HG02763 (cell line): ENCODE data around the gene DPP3.
"Not testable (repeated sequence)": the region's sequence is repeated elsewhere in the genome, so short reads cannot be mapped to it uniquely, and the experiment has no call there.

ENCODE experiments used
- ATAC-seq: cut with Tn5 transposase; IDR thresholded peaks from one replicate; pipeline ENCODE4 v1.9.1; 2021; ENCODE audit warnings: mild to moderate bottlenecking, moderate library complexity; ENCODE audit not compliant: unreplicated experiment

Gene DPP3

GRCh38 chr11:66464116-66464515 lies 16.1 kb upstream of the DPP3 start:
- ATAC-seq = not testable (repeated sequence)

- ATAC-seq = no peak
These were observed 15.3 kb upstream of the DPP3 start for GRCh38 chr11:66464916-66465315.

GRCh38 chr11:66465373-66466224 lies 14.6 kb upstream of the DPP3 start:
- no peak for ATAC-seq

DNA sequence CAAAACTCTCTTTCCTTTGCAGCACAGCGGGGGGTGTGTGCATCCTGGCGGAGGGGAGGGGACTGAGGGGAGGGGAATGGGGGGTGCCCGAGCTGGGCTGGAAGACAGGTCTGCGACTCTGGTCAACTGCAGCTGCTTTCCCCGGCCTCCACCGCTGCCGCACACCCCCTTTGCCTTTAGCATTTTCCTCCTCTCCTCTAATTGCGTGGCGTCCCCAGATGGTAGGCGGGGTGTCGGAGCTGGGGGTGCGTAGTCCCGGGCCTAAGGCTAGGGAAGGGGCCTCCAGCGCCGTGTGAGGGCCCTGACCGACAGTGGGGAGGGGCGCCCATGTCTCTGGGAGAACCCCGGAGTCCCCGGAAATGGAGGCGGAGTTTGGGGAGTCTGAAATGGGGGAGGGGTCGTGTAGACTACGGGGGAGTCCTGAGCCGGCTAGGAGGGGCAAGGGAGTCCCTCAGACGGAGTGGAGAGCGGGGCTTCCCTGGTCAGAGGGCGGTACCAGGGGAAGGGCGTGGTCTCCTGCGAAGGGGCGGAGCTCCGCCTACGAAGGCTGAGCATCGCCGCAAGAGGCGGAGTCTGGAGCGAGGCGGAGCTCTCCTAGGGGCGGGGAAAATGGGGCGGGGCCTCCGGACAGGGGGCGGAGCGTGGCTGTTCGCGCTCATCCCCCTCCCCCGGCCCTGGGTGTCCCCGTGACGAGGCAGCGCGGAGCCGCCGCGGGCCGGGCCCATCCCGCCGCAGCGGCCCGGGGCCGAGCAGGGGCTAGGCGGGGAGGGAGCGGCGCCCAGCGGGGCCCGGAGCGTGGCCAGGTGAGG lies 13.8 kb upstream of the DPP3 start, which contains the start of gene PELI3:
TSS of gene PELI3 (plus strand) at position 681 of the 809 bp plus-strand sequence. CDS start 1,224 bp downstream, outside the sequence.
- ATAC-seq = peak; percentile 88

DNA sequence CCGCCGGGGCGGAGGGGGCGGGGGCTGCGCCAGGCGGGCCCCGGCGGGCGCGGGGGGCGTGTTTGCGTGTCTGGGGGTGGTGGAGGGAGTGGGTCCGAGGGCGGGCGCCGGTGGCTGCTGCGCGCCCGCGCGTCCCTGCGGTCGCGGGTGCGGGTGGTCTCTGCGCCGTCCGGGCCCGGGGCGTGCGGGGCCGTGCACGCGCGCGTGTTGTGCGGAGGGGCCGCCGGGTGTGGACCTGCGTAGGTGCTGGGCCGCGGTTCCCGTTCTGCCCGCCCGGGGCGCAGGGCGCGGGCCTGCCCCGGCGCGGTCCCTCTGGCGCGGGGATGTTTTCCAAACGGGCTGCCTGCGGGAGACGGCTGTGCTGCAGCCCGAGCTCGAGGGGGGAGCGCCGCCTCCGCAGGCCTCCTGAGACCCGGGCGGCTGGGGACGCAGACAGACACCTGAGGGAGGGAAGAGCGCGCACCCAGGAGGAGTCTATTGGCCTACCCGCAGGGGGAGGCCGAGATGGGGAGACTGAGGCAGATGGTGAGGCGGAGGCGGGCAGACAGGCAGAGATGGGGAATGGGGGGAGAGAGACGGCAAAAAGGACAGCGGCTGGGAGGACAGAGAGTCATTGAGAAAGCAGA lies 13.1 kb upstream of the DPP3 start:
- peak; percentile 27 for ATAC-seq

DNA sequence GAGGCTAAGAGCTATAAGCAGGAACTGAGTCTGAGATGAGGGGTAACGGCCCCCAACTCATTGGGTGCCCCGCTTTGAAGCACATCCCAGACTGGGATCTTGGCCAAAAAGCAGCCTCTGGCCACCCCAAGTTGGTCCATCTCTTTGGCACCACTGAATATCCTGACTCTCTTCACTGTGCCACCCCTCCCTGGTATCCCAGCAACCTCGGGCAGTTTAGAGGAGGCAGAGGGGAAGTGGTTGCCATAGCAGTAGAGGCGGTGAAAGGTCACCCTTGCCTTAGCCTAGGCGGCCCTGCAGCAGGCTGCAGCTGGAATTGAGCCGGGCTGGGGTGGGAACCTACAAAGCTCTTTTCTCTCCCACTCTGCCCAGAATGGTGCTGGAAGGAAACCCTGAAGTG lies 12.5 kb upstream of the DPP3 start:
- ATAC-seq = no peak

DNA sequence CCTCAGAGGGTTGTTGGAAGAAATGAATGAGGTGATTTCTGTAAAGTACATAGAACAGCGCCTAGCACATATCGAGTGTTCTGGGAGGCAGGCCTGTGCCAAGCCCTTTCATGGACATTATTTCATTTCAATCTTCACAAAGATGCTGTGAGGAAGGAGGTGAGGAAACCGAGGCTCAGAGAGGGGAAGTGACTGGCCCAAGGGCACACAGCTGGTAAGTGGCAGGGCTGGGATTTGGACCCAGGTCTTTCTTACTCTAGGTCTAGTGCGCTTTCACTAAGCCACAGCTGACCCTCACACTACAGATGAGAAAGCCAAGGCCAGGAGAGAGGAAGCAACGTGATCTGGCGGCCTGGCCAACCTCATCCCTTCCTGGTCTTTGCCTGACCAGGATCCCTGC lies 11.5 kb upstream of the DPP3 start:
- ATAC-seq = no peak

DNA sequence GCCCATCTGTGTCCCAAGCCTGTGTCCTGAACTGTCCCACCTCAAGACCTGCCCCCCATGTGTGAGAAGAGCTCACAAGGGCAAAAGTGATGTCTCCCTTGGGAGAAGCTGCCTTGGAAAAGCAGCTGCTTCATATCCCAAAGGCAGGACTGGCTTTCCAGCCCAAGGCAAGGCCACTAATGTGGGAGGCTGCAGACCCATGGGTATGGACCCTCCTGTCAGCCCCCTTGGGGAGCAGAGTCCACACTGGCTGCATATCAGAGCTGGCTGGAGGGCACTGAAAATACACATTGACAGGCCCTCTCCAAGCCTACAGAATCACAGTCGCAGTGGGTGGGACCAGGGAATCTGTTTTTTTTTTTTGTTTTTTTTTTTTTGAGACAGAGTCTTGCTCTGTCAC lies 10.8 kb upstream of the DPP3 start:
- ATAC-seq = no peak

GRCh38 chr11:66470015-66470414 lies 10.2 kb upstream of the DPP3 start:
- ATAC-seq = no peak

DNA sequence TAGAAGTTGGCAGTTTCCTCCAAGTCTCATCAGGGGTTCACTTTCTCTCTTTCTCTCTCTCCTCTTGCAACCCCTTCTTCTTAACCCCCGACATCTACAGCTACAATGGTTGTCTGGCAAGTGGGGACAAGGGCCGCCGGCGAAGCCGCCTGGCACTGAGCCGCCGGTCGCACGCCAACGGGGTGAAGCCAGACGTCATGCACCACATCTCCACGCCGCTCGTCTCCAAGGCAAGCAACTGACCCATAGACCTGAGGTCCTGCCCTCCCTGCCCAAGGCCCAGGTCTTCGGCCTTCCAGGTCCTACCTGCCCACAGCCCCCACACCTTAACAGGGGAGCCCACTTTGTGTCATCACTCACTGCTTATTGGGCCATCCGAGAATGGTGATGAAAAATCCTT lies 9.1 kb upstream of the DPP3 start:
- no peak for ATAC-seq

- no peak for ATAC-seq
These were observed 8.2 kb upstream of the DPP3 start for GRCh38 chr11:66472054-66472453.

- ATAC-seq = no peak
These were observed 7.1 kb upstream of the DPP3 start for GRCh38 chr11:66473167-66473566.

GRCh38 chr11:66473608-66474515 lies 6.4 kb upstream of the DPP3 start:
- no peak for ATAC-seq

DNA sequence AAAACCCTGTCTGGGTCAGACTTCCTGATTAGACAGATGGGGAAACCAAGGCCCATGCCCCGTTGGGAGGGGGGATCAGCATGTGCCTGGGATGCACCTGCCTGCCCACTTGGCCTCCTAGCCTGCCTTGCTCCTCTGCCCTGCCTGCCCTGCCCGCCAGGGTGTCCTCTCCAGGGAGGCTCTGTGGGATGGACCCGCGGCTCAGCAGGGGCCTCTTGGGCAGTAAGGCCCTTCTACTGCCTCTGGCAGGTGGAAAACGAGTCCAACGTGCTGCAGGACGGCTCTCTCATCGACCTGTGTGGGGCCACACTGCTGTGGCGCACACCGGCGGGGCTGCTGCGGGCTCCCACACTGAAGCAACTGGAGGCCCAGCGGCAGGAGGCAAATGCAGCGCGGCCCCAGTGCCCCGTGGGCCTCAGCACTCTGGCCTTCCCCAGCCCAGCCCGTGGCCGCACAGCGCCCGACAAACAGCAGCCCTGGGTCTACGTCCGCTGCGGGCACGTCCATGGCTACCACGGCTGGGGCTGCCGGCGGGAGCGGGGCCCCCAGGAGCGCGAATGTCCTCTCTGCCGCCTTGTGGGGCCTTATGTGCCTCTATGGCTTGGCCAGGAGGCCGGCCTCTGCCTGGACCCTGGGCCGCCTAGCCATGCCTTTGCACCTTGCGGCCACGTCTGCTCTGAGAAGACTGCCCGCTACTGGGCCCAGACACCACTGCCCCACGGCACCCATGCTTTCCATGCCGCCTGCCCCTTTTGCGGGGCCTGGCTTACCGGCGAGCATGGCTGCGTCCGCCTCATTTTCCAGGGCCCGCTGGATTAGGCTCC lies 4.7 kb upstream of the DPP3 start:
- no peak for ATAC-seq

DNA sequence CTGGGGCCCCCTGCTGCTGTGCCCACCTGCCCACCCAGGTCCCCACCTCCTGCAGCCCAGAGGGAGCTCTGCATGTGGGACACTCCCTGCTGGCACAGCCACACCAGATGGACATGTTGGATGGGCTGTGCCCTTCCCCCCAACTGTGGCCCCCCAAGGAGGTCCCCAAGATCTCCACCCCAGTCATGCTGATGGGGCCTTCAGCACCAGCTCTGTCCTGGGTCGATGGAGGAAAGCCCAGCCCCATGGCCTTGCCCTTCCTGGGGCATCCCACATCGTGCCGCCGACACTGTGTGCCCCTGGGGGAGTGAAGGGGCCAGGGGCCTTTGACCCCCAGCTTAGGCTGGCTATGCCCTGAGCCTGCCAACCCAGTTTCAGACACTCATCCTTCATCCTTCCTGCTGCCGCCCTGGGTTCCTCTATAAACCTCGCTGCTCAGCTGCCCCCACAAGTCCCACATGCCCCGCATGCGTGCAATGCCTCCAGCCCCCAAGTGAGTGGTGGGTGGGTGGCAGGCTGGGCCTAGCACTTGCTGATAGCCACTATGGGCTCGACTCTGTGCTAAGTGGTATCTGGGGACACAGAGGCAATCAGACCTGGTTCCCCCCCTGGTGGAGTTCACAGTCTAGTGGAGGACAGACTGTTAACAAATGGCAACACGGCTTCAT lies 3.9 kb upstream of the DPP3 start:
- no peak for ATAC-seq

GRCh38 chr11:66476841-66477251 lies 3.4 kb upstream of the DPP3 start:
- ATAC-seq = no peak

DNA sequence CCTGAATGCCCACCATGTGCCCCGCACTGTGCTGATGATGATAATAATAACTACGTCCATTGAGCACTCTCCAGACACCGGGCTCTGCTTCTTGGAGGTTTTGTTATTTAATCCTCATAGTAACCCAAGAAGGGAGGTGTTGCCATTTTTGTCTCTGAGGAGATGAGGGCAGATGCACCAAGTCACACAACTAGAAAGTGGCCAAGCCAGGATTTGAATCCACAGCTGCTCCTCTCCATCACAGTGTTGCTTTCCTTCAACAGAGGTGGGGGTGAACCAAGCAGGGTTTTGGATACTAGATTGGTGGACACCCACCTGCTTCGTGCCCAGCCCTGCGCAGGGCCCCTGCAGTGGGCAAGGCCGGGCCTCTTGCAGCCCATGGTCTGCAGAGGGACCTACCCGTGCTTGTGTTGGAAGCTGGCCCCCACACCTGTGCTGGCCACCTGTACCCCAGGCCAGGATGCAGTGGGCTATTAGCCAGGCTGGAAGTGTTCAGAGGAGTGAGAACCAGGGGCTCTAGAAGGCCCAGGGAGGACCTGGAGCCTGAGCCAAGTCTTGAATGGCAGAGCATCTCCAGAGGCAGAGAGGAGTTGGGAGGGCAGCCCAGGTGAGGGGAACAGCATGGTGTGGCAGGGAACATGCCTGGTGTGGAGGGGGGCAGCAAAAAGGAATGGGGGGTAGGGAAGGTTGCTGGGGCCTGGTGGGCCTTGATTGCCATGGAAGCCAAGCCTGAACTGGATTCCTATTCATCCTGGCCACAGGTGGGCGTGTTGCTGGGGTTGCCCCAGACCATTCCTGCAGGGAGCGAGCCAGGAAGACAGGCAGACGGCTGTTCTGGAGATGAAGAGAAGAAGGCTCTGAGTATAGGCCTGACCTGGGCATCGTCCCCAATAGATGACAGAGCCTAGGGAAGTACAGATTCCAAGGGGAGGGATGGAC lies 2.7 kb upstream of the DPP3 start:
- ATAC-seq = no peak
